HepG2 (cell line): ENCODE measurements around the gene NEAT1. TPM values are rescaled to one million over a fixed set of nuclear protein-coding genes. Genes with fewer than 3 reads are reported as not detected.

Experiments
- HMGA1 ChIP-seq: sonication (generic); formaldehyde crosslinking; conservative IDR thresholded peaks from 2 replicates; pipeline ENCODE4 v1.4.0; 2020; ENCODE audit warnings: missing genetic modification reagents
- PAF1 ChIP-seq: IDR thresholded peaks from 2 replicates; pipeline ENCODE4 v1.6.1; 2016; ENCODE audit warnings: missing genetic modification reagents, missing compliant biosample characterization
- SYNCRIP ChIP-seq: fragments of 200-400 bp; formaldehyde crosslinking; IDR thresholded peaks from 2 replicates; pipeline ENCODE4 v1.6.1; 2018; ENCODE audit warnings: mild to moderate bottlenecking, low read depth, low read length; ENCODE audit not compliant: insufficient read depth
- YY1 ChIP-seq: IDR thresholded peaks from 2 replicates; pipeline ENCODE4 v1.6.1; 2011; ENCODE audit warnings: low read length, low read depth, moderate library complexity, mild to moderate bottlenecking; ENCODE audit not compliant: insufficient read depth, insufficient replicate concordance
- ZNF333 ChIP-seq: sonication (generic); formaldehyde crosslinking; IDR thresholded peaks from 2 replicates; pipeline ENCODE4 v1.4.0; 2020; ENCODE audit warnings: mild to moderate bottlenecking, missing genetic modification reagents, borderline replicate concordance
- ZNF337 ChIP-seq: sonication (generic); formaldehyde crosslinking; IDR thresholded peaks from 2 replicates; pipeline ENCODE4 v1.5.1; 2020; ENCODE audit warnings: missing genetic modification reagents, low read depth, mild to moderate bottlenecking, borderline replicate concordance
- ZNF501 ChIP-seq: sonication (generic); formaldehyde crosslinking; IDR thresholded peaks from 2 replicates; pipeline ENCODE4 v1.5.1; 2020; ENCODE audit warnings: mild to moderate bottlenecking, moderate library complexity, missing genetic modification reagents
- ZNF678 ChIP-seq: sonication (generic); formaldehyde crosslinking; IDR thresholded peaks from 2 replicates; pipeline ENCODE4 v1.4.0; 2020; ENCODE audit warnings: mild to moderate bottlenecking, missing genetic modification reagents
- ZNF772 ChIP-seq: sonication (generic); formaldehyde crosslinking; IDR thresholded peaks from 2 replicates; pipeline ENCODE4 v1.5.0; 2020; ENCODE audit warnings: mild to moderate bottlenecking, missing genetic modification reagents
- ZNF883 ChIP-seq: sonication (generic); formaldehyde crosslinking; IDR thresholded peaks from 2 replicates; pipeline ENCODE4 v1.5.1; 2020; ENCODE audit warnings: mild to moderate bottlenecking, missing genetic modification reagents; ENCODE audit errors: not compliant biosample characterization
- polyA plus RNA-seq, 8 experiments: library from polyadenylated mRNA; depleted of rRNA in 3 of 8; stranded (reverse) in 7 of 8; unstranded in 1 of 8; fragments of >200 nt; fragmentation: Illumina TruSeq in 4 of 8; extraction: Trizol in 4 of 8; gene quantifications; 2 replicates each; pipeline versions ENCODE4 v1.2.1 to v1.2.3, GENCODE V29; 2011 to 2016; ENCODE audit warnings: low read depth in 4 of 8, missing spikeins in 1 of 8, mixed read lengths in 1 of 8; ENCODE audit not compliant: insufficient read depth in 1 of 8
- total RNA-seq, 5 experiments: library from RNA; depleted of rRNA; stranded (reverse); fragments of >200 nt; fragmentation: Illumina TruSeq; extraction: Trizol; gene quantifications; 2 replicates each; pipeline ENCODE4 v1.2.3, GENCODE V29; 2016; ENCODE audit warnings: low read depth in 1 of 5
- TF ChIP-seq, protein P1 (sequence below): sonication (generic); formaldehyde crosslinking; IDR thresholded peaks from 2 replicates; pipeline ENCODE4 v1.8.0; 2023; ENCODE audit warnings: mild to moderate bottlenecking, missing genetic modification reagents
- TF ChIP-seq, protein P2 (sequence below): sonication (generic); formaldehyde crosslinking; IDR thresholded peaks from 2 replicates; pipeline ENCODE4 v1.5.1; 2020; ENCODE audit warnings: mild to moderate bottlenecking, missing genetic modification reagents, moderate library complexity
- TF ChIP-seq, protein P3 (sequence below): fragments of 450-650 bp; IDR thresholded peaks from 2 replicates; pipeline ENCODE4 v1.6.1; 2016
- TF ChIP-seq, protein P4 (sequence below): IDR thresholded peaks from 2 replicates; pipeline ENCODE4 v1.6.1; 2016; ENCODE audit warnings: missing biosample characterization, missing genetic modification reagents, low read depth
- TF ChIP-seq, protein P5 (sequence below): sonication (generic); formaldehyde crosslinking; IDR thresholded peaks from 2 replicates; pipeline ENCODE4 v1.4.0; 2020; ENCODE audit warnings: low read depth, mild to moderate bottlenecking, missing genetic modification reagents
- TF ChIP-seq, protein P6 (sequence below): sonication (generic); formaldehyde crosslinking; conservative IDR thresholded peaks from 2 replicates; pipeline ENCODE4 v1.8.0; 2022; ENCODE audit warnings: mild to moderate bottlenecking, moderate library complexity, missing genetic modification reagents

NEAT1 gene
- total and polyA plus RNA-seq, 2 of the 13 experiments (the other 11 are each of a cell fraction or from before 2014, with no cell fraction given), result 20.5 to 41.2 TPM

DNA sequence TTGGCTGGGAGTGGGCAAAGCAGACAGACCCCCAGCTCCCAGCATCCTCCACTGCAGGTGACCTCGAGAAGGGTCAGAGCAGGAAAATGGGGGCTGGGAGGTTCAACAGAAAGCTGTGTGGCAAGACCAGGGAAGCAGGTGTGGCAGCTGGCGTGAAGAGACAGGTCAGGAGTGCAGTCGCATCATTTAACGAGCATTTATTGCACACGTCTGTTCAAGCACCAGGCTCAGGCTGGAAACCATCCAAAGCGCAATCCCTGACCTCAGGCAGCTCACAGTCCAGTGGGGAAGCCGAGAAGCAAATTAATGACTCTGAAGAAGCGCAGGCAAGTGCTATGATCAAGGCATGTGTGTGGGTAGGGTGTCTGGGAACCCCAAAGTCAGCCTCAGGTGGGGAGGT is 47.6 kb upstream of the NEAT1 start (continued):
- TF ChIP-seq, protein P1, sequence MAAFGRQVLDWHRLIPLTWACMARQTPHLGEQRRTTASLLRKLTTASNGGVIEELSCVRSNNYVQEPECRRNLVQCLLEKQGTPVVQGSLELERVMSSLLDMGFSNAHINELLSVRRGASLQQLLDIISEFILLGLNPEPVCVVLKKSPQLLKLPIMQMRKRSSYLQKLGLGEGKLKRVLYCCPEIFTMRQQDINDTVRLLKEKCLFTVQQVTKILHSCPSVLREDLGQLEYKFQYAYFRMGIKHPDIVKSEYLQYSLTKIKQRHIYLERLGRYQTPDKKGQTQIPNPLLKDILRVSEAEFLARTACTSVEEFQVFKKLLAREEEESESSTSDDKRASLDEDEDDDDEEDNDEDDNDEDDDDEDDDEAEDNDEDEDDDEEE (CRISPR knock-in tag), result no peak
- TF ChIP-seq ZNF678 (no peak), ZNF337 (CRISPR knock-in tag) (no peak), ZNF883 (CRISPR knock-in tag) (peak; percentile 29), SYNCRIP (no peak), PAF1 (CRISPR knock-in tag) (no peak), ZNF772 (CRISPR knock-in tag) (no peak), YY1 (no peak), ZNF501 (CRISPR knock-in tag) (no peak), ZNF333 (CRISPR knock-in tag) (no peak), HMGA1 (CRISPR knock-in tag) (no peak)
- TF ChIP-seq, protein P2, sequence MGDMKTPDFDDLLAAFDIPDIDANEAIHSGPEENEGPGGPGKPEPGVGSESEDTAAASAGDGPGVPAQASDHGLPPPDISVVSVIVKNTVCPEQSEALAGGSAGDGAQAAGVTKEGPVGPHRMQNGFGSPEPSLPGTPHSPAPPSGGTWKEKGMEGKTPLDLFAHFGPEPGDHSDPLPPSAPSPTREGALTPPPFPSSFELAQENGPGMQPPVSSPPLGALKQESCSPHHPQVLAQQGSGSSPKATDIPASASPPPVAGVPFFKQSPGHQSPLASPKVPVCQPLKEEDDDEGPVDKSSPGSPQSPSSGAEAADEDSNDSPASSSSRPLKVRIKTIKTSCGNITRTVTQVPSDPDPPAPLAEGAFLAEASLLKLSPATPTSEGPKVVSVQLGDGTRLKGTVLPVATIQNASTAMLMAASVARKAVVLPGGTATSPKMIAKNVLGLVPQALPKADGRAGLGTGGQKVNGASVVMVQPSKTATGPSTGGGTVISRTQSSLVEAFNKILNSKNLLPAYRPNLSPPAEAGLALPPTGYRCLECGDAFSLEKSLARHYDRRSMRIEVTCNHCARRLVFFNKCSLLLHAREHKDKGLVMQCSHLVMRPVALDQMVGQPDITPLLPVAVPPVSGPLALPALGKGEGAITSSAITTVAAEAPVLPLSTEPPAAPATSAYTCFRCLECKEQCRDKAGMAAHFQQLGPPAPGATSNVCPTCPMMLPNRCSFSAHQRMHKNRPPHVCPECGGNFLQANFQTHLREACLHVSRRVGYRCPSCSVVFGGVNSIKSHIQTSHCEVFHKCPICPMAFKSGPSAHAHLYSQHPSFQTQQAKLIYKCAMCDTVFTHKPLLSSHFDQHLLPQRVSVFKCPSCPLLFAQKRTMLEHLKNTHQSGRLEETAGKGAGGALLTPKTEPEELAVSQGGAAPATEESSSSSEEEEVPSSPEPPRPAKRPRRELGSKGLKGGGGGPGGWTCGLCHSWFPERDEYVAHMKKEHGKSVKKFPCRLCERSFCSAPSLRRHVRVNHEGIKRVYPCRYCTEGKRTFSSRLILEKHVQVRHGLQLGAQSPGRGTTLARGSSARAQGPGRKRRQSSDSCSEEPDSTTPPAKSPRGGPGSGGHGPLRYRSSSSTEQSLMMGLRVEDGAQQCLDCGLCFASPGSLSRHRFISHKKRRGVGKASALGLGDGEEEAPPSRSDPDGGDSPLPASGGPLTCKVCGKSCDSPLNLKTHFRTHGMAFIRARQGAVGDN (CRISPR knock-in tag), result peak; percentile 22; the same call in 1 of the 2 replicates
- TF ChIP-seq, protein P3, sequence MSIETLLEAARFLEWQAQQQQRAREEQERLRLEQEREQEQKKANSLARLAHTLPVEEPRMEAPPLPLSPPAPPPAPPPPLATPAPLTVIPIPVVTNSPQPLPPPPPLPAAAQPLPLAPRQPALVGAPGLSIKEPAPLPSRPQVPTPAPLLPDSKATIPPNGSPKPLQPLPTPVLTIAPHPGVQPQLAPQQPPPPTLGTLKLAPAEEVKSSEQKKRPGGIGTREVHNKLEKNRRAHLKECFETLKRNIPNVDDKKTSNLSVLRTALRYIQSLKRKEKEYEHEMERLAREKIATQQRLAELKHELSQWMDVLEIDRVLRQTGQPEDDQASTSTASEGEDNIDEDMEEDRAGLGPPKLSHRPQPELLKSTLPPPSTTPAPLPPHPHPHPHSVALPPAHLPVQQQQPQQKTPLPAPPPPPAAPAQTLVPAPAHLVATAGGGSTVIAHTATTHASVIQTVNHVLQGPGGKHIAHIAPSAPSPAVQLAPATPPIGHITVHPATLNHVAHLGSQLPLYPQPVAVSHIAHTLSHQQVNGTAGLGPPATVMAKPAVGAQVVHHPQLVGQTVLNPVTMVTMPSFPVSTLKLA, result no peak
- TF ChIP-seq, protein P4, sequence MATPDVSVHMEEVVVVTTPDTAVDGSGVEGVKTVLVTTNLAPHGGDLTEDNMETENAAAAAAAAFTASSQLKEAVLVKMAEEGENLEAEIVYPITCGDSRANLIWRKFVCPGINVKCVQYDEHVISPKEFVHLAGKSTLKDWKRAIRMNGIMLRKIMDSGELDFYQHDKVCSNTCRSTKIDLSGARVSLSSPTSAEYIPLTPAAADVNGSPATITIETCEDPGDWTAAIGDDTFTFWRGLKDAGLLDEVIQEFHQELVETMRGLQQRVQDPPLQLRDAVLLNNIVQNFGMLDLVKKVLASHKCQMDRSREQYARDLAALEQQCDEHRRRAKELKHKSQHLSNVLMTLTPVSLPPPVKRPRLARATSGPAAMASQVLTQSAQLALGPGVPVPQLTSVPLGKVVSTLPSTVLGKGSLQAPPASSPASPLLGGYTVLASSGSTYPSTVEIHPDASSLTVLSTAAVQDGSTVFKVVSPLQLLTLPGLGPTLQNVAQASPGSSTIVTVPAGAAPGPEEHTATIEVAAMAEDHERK (CRISPR knock-in tag), result no peak
- TF ChIP-seq, protein P5, sequence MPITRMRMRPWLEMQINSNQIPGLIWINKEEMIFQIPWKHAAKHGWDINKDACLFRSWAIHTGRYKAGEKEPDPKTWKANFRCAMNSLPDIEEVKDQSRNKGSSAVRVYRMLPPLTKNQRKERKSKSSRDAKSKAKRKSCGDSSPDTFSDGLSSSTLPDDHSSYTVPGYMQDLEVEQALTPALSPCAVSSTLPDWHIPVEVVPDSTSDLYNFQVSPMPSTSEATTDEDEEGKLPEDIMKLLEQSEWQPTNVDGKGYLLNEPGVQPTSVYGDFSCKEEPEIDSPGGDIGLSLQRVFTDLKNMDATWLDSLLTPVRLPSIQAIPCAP (CRISPR knock-in tag), result no peak
- TF ChIP-seq, protein P6, sequence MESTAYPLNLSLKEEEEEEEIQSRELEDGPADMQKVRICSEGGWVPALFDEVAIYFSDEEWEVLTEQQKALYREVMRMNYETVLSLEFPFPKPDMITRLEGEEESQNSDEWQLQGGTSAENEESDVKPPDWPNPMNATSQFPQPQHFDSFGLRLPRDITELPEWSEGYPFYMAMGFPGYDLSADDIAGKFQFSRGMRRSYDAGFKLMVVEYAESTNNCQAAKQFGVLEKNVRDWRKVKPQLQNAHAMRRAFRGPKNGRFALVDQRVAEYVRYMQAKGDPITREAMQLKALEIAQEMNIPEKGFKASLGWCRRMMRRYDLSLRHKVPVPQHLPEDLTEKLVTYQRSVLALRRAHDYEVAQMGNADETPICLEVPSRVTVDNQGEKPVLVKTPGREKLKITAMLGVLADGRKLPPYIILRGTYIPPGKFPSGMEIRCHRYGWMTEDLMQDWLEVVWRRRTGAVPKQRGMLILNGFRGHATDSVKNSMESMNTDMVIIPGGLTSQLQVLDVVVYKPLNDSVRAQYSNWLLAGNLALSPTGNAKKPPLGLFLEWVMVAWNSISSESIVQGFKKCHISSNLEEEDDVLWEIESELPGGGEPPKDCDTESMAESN (CRISPR knock-in tag), result peak; percentile 83; the same call in 1 of the 2 replicates
